HG03025 (cell line): ENCODE results near the gene HRC.
"Not testable (repeated sequence)": the region's sequence is repeated elsewhere in the genome, so short reads cannot be mapped to it uniquely, and the experiment has no call there.

Source experiments
- ATAC-seq: cut with Tn5 transposase; IDR thresholded peaks from one replicate; pipeline ENCODE4 v1.9.1; 2021; ENCODE audit warnings: mild to moderate bottlenecking, moderate library complexity; ENCODE audit not compliant: unreplicated experiment, low FRiP score

The HRC gene

DNA sequence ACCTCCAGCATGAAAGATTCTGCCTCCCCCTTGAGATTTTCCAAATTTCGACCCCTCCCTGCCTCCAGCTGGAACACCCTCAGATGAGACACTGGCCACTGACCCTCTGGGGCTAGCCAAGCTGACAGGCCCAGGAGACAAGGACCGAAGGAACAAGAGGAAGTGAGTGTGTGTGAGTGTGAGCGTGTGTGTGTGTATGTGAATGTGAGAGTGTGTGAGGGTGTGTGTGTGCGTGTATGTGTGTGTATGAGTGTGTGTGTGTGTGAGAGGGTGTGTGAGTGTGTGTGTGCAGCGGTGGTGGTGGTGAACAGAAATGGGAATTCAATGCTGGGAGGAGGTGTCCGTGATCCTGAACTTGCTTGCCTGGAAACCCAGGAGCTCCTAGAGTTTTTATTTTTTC is 13.8 kb downstream of the HRC start:
- ATAC-seq: no peak

DNA sequence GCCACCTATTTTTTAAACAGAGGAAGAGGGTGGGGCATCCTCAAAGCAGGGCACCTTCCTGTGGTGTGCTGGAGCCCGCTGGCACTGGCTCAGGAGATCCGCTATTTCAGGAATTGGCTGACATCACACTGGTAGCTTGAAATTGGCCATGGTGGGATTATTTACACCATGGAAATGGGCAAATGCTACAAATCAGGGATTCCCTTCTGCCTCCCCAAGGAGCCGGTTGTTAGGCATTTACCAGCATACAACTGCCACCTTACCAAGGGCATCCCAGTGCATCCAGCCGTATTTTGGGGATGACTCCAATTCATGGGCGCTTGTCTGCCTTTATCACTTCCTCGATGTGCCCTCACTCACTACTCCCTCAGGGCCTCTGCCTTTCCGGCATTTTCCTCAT is 14.2 kb downstream of the HRC start:
- no peak for ATAC-seq

- ATAC-seq: no peak
Measured at GRCh38 chr19:49136771-49137171, 18.4 kb downstream of the HRC start.

DNA sequence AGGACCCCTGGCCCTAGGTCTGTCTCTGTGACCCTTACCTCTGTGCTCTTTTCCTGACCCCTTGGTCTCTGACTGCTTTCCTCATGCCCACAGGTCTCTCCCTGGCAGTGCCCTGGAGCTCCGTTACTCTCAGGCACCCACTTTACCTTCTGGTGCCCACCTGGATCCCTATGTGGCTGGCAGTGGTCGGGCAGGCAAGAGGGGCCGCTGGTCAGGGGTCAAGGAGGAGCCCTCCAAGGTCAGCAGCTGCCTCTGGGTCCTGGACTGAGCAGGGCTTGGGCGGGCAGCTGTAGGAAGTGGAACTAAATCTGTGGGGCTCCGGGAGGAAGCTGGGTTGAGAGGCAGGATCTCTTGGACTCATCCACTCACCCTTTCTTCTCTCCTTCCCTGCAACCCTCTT is 19.5 kb downstream of the HRC start:
- ATAC-seq: no peak

GRCh38 chr19:49133621-49134454 is 21.4 kb downstream of the HRC start:
- no peak for ATAC-seq

GRCh38 chr19:49132974-49133609 is 22.1 kb downstream of the HRC start:
- ATAC-seq: no peak

DNA sequence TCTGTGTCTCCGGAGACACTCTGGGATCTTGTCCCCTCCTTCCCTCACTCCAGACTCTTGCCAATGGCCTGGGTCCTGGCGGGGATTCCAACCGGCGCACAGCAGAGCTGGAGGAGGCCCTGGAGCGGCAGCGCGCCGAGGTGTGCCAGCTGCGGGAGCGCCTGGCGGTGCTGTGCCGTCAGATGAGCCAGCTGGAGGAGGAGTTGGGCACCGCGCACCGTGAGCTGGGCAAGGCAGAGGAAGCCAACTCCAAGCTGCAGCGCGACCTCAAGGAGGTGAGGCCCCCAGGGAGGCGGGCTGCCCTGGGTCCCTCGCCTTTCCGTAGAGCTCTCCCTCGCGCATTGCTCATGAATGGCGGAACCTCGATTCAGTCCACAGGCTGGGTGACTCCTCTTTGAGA is 24.9 kb downstream of the HRC start:
- ATAC-seq: no peak

GRCh38 chr19:49129238-49129583 is 26.0 kb downstream of the HRC start:
- ATAC-seq: no peak

DNA sequence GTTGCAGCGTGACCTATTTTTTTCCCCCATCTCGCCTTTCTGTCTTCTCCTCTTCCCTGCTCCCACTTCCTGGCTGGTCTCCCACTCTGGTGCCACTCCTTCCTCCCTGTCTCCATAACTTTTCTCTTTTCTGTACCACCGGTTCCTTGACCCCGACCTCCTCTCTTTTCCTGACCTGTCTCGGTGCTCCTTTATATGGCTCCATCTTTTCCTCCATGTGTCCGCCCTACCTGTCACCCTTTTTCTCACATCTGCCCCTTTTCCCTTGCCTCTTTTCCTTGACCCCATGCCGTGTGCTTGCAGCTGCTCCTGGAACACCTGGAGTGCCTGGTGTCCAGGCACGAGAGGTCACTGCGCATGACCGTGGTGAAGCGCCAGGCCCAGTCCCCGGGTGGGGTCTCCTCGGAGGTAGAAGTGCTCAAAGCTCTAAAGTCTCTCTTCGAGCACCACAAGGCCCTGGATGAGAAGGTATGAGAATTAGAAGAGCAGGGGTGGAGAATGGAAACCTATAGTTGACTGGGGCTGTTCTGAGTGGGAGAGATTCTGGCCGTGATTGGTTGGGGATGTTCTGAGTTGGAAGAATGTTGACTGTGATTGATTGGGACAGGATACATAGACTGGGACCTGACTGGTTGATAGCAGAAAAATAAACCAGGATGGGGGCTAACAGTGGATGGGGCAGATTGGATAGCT is 26.5 kb downstream of the HRC start:
- no peak for ATAC-seq

DNA sequence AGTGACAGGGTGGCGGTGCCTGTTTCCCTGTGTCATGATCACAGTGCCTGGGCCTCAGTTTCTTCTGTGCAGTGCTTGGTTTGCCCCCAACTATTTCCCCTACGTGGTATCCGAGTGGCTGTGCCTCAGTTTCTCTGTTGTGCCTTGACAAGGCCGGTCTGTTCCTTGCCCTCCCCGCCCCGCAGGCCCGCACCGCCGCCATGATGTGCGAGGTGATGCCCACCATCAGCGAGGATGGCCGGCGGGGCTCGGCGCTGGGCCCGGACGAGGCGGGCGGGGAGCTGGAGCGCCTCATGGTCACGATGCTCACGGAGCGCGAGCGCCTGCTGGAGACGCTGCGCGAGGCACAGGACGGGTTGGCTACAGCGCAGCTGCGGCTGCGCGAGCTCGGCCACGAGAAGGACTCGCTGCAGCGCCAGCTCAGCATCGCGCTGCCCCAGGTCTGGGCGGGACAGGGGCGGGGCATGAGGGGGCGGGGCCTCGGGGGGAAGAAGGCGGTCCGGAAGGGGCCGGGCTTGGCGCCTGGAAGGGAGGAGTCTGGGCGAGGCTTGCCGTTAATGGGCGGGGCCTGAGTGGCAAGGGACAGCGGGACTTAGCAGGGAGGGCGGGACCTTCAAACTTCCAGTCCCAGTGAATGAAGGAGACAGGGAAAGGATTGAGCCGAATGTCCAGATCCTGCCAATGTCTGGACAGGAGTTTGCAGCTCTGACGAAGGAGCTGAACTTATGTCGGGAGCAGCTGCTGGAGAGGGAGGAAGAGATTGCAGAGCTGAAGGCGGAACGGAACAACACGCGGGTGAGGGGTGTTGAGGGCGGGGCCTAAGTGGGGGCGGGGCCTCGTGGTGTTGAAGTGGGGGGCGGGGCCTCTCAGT is 27.3 kb downstream of the HRC start:
- peak; percentile 76 for ATAC-seq

- not testable (repeated sequence) for ATAC-seq
Measured at GRCh38 chr19:49127225-49127624, 28.0 kb downstream of the HRC start.

GRCh38 chr19:49126575-49126974 is 28.6 kb downstream of the HRC start:
- no peak for ATAC-seq

GRCh38 chr19:49125025-49125731 is 30.0 kb downstream of the HRC start:
- no peak for ATAC-seq

GRCh38 chr19:49123285-49123684 is 31.9 kb downstream of the HRC start:
- not testable (repeated sequence) for ATAC-seq

GRCh38 chr19:49121841-49122240 is 33.4 kb downstream of the HRC start:
- ATAC-seq: not testable (repeated sequence)

DNA sequence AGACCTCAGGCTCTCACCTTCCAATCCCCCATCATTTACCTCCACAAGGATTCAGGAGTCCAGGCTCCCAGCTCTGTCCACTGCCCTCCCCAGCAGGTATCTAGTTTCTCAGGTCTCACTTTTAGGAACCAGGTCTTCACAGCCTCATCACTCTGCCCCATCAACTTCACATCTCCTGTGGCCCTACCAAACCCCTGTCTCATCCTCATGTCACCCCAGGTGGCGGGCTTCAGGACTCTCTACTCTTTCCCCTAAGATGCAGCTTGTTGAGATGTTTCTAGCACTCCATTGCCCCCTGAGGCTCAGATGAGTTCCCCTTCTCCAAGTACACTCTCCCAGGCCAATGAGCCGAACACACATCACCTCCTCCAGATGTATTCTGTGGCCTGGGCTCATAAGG is 34.3 kb downstream of the HRC start:
- ATAC-seq: no peak

GRCh38 chr19:49120325-49120683 is 34.9 kb downstream of the HRC start:
- no peak for ATAC-seq

DNA sequence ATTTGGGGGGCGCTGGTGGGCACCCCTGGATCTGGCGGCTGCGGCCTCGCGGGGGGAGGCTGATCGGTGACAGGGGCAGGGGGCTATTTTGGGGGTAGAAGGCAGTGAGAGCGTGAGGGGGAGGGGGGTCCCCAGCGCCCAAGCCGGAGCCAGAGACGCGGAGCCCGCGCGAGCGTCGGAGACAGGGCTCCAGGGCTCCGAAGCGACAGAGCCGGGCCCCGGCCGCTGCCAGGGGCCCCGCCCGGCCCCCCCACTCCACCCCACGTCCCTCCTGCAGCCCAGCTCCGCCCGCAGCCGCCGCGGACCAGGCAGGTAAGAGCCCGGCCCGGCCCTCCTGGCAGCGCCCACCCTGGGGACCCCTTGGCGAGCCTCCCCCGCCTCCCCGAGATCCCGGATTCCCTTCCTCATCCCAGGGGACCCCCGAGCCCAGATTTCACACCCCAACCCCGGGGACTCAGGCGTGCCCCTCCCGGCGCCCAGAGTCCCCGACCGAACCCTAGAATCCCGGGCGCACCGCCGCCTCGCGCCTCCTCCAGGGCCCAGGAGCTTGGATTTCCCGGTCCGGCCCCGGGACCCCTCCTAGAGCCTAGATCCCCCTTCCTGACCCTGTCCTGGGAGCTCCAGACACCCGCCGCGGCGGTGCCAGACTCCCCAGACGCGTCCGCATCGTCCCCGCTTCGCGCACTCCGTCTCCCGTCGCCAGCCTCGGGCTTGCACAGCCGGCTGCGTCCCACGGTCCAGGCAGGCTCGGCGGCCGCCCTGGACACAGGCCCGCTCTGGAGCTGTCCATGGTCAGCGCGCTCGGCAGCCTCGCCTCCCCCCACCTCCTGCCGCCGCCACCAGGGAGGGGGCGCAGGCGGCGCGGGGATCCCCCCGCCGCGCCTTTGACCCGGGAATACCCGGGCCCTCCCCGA is 35.5 kb downstream of the HRC start, which contains the start of gene PPFIA3:
Gene PPFIA3, plus strand, starts transcription at position 134 of the 914 bp plus-strand sequence. CDS start 8,330 bp downstream, outside the sequence.
- ATAC-seq: no peak
